SU-DHL-6 (cell line): ENCODE results near the gene FLT1.

Experiments
- EZH2phosphoT487 ChIP-seq: fragments of 200-600 bp; sonication (generic), shearing (Covaris generic); conservative IDR thresholded peaks from 2 replicates; pipeline ENCODE4 v1.6.1; 2018; ENCODE audit warnings: mild to moderate bottlenecking, antibody characterized with exemption, low read length, moderate library complexity, mixed read lengths
- TF ChIP-seq, protein P1 (sequence below): fragments of 200-600 bp; sonication (generic); IDR thresholded peaks from one replicate; pipeline ENCODE4 v1.5.1; 2017; ENCODE audit warnings: antibody characterized with exemption, mild to moderate bottlenecking, low read length, moderate library complexity; ENCODE audit not compliant: insufficient read depth, poor library complexity, severe bottlenecking

GRCh38 chr13:28464861-28465460, 30.0 kb downstream of the FLT1 start:
- TF ChIP-seq EZH2phosphoT487 = no peak
- TF ChIP-seq, protein P1, sequence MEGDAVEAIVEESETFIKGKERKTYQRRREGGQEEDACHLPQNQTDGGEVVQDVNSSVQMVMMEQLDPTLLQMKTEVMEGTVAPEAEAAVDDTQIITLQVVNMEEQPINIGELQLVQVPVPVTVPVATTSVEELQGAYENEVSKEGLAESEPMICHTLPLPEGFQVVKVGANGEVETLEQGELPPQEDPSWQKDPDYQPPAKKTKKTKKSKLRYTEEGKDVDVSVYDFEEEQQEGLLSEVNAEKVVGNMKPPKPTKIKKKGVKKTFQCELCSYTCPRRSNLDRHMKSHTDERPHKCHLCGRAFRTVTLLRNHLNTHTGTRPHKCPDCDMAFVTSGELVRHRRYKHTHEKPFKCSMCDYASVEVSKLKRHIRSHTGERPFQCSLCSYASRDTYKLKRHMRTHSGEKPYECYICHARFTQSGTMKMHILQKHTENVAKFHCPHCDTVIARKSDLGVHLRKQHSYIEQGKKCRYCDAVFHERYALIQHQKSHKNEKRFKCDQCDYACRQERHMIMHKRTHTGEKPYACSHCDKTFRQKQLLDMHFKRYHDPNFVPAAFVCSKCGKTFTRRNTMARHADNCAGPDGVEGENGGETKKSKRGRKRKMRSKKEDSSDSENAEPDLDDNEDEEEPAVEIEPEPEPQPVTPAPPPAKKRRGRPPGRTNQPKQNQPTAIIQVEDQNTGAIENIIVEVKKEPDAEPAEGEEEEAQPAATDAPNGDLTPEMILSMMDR = no peak
